ENCODE data around the gene MCRIP2. TPM values are rescaled to one million over a fixed set of nuclear protein-coding genes. Genes with fewer than 3 reads are reported as not detected.

The MCRIP2 gene
- polyA plus RNA-seq, 2 of the 4 experiments (the other 2 are of a cell fraction), result 10.7 to 21.3 TPM

DNA sequence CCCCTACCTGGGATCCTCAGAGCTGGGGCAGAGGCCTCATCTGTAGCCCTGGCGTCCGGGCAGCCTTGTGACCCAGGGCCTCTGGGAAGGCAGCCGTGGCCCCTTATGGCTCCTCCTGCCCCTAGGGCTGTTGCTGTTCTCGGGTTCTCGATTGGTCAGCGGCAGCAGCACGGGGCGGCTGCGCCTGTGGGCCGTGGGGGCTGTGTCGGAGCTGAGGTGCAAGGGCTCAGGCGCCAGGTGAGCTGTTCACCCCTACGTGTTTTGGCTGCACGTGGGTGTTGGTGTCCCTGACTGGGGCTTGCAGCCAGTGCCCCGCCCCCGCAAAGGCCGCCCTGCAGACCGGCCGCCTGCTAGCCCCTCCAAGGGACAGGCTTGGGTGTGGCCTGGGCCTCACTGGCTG, 20.5 kb downstream of the MCRIP2 start:
- peaks cover 14% of the 10 kb centered on the region for H3K4me1 ChIP-seq
- no peaks in the 10 kb centered on the region for H3K9me3 ChIP-seq
- DNase-seq (ENCODE audit: low read depth in 1 of 2, low spot score in 1 of 2) (no peak), ATAC-seq (no peak), FAIRE-seq (no peak)
- TF ChIP-seq ZFP36 (IDR thresholded peaks at IDR 0.05; ENCODE audit: borderline replicate concordance, partially characterized antibody) (no peak), HOXB13 (CRISPR knock-in tag; IDR thresholded peaks at IDR 0.05; ENCODE audit: low read depth) (no peak), SREBF2 (IDR thresholded peaks at IDR 0.05) (no peak), CHD2 (IDR thresholded peaks at IDR 0.05; ENCODE audit: low read length, partially characterized antibody) (no peak)
- no CpG with 5 or more reads among the region's 19 CpGs for WGBS (ENCODE audit: missing lambda C conversion rate)
- no peak overlapping the region for H3K4me2 ChIP-seq
- CTCF ChIA-PET, result interaction anchor here (0.8 to 13.5 kb wide), 16 partner anchors 9 to 123 kb away, joined by 3 to 105 read pairs (median 6); partner anchors contain the start of genes METTL26, RHBDL1 and WDR90
- H3K27ac ChIP-seq, result no peak overlapping the region
- POLR2A ChIA-PET, result no interaction called here
- no peak overlapping the region for H3K4me3 ChIP-seq

GRCh38 chr16:662597-662996, 21.0 kb downstream of the MCRIP2 start:
- ChIA-PET CTCF (interaction anchor here (0.8 to 13.5 kb wide), 12 partner anchors 10 to 81 kb away, joined by 3 to 105 read pairs (median 4); partner anchors contain the start of genes RHBDL1 and WDR90), POLR2A (no interaction called here)
- 93% methylated on average over 21 of the region's 21 CpGs for WGBS (ENCODE audit: missing lambda C conversion rate)
- no peak overlapping the region for H3K4me2 ChIP-seq
- H3K4me3 ChIP-seq, result no peak overlapping the region
- peaks cover 18% of the 10 kb centered on the region for H3K4me1 ChIP-seq
- DNase-seq (ENCODE audit: low read depth in 1 of 2, low spot score in 1 of 2), result no peak
- FAIRE-seq, result no peak
- ATAC-seq, result no peak
- H3K9me3 ChIP-seq, result no peaks in the 10 kb centered on the region
- no peak overlapping the region for H3K27ac ChIP-seq
- TF ChIP-seq CEBPB (IDR thresholded peaks at IDR 0.05) (no peak), EHMT2 (IDR thresholded peaks at IDR 0.05; ENCODE audit: low read depth) (no peak), E2F6 (IDR thresholded peaks at IDR 0.05; ENCODE audit: borderline replicate concordance, low read depth) (no peak), RNF2 (IDR thresholded peaks at IDR 0.05; ENCODE audit: borderline replicate concordance, low read depth) (no peak), GATA3 (IDR thresholded peaks at IDR 0.05; ENCODE audit: borderline replicate concordance) (no peak), PBX3 (IDR thresholded peaks at IDR 0.05) (no peak), CBX8 (IDR thresholded peaks at IDR 0.05) (no peak), HDAC2 (IDR thresholded peaks at IDR 0.05) (no peak), JUNB (IDR thresholded peaks at IDR 0.05) (no peak), FOSB (CRISPR knock-in tag; IDR thresholded peaks at IDR 0.05) (no peak), RCOR1 (IDR thresholded peaks at IDR 0.05; ENCODE audit: low read depth, low read length) (no peak), FOXS1 (CRISPR knock-in tag; IDR thresholded peaks at IDR 0.05) (no peak), RARB (CRISPR knock-in tag; IDR thresholded peaks at IDR 0.05) (no peak), HES2 (IDR thresholded peaks at IDR 0.05) (no peak), EHF (CRISPR knock-in tag; IDR thresholded peaks at IDR 0.05) (no peak), FOSL2 (IDR thresholded peaks at IDR 0.05) (no peak), FOSL2 (CRISPR knock-in tag; IDR thresholded peaks at IDR 0.05) (no peak)
- TF ChIP-seq, protein P1, sequence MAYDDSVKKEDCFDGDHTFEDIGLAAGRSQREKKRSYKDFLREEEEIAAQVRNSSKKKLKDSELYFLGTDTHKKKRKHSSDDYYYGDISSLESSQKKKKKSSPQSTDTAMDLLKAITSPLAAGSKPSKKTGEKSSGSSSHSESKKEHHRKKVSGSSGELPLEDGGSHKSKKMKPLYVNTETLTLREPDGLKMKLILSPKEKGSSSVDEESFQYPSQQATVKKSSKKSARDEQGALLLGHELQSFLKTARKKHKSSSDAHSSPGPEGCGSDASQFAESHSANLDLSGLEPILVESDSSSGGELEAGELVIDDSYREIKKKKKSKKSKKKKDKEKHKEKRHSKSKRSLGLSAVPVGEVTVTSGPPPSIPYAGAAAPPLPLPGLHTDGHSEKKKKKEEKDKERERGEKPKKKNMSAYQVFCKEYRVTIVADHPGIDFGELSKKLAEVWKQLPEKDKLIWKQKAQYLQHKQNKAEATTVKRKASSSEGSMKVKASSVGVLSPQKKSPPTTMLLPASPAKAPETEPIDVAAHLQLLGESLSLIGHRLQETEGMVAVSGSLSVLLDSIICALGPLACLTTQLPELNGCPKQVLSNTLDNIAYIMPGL (CRISPR knock-in tag; IDR thresholded peaks at IDR 0.05; ENCODE audit: borderline replicate concordance), result no peak

- CTCF ChIA-PET, result interaction anchor here (1.1 to 13.5 kb wide), 10 partner anchors 9 to 94 kb away, joined by 3 to 105 read pairs (median 11); partner anchors contain the start of genes RHBDL1, STUB1 and WDR90
- no peak overlapping the region for H3K4me2 ChIP-seq
Observed at GRCh38 chr16:666572-666971, 24.9 kb downstream of the MCRIP2 start.

More at GRCh38 chr16:666572-666971, 24.9 kb downstream of the MCRIP2 start:
- POLR2A ChIA-PET, result no interaction called here
- TF ChIP-seq EHMT2 (IDR thresholded peaks at IDR 0.05; ENCODE audit: low read depth), result no peak
- TF ChIP-seq, protein P2, sequence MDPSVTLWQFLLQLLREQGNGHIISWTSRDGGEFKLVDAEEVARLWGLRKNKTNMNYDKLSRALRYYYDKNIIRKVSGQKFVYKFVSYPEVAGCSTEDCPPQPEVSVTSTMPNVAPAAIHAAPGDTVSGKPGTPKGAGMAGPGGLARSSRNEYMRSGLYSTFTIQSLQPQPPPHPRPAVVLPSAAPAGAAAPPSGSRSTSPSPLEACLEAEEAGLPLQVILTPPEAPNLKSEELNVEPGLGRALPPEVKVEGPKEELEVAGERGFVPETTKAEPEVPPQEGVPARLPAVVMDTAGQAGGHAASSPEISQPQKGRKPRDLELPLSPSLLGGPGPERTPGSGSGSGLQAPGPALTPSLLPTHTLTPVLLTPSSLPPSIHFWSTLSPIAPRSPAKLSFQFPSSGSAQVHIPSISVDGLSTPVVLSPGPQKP (IDR thresholded peaks at IDR 0.05; ENCODE audit: low read depth, low read length), result no peak
- TF ChIP-seq E2F6 (IDR thresholded peaks at IDR 0.05; ENCODE audit: borderline replicate concordance, low read depth), result no peak
- FAIRE-seq, result no peak
- whole genome bisulfite sequencing (ENCODE audit: missing lambda C conversion rate), result 86% methylated on average over 9 of the region's 13 CpGs
- H3K27ac ChIP-seq, result no peak overlapping the region
- H3K9me3 ChIP-seq, result no peaks in the 10 kb centered on the region
- H3K4me3 ChIP-seq, result no peak overlapping the region
- ATAC-seq, result no peak
- H3K4me1 ChIP-seq, result peaks cover 11% of the 10 kb centered on the region
- DNase-seq (ENCODE audit: low read depth in 1 of 2, low spot score in 1 of 2), result no peak
